Breast epithelium (tissue), 4 donors: Measurements from ENCODE around the gene FOLR3. TPM values are rescaled to one million over a fixed set of nuclear protein-coding genes. Genes with fewer than 3 reads are reported as not detected.

Source experiments
- DNase-seq, 2 donors: peaks; one replicate each; pipeline ENCODE4 v3.0.0-alpha.2; 2019; ENCODE audit warnings: low spot score in 2 of 2
- H3K27ac ChIP-seq, 2 donors: fragments of 200-600 bp; sonication (generic) in 1 of 2; one replicate each; pipeline ENCODE4 v1.5.1; 2016 to 2019; ENCODE audit warnings: mild to moderate bottlenecking in 1 of 2
- H3K27me3 ChIP-seq, 2 donors: fragments of 200-600 bp; sonication (generic) in 1 of 2; one replicate each; pipeline versions ENCODE4 v1.5.1 to v1.6.0; 2017 to 2019; ENCODE audit warnings: control low read depth in 1 of 2, mild to moderate bottlenecking in 1 of 2
- H3K36me3 ChIP-seq: fragments of 200-600 bp; one replicate; pipeline ENCODE4 v1.5.1; 2019
- H3K4me1 ChIP-seq, 2 donors: fragments of 200-600 bp; sonication (generic); one replicate each; pipeline ENCODE4 v1.5.1; 2016 to 2019; ENCODE audit warnings: control low read depth in 1 of 2
- H3K4me3 ChIP-seq, 3 donors: fragments of 200-600 bp; sonication (generic); 1 replicate in 2 of 3; 2 replicates in 1 of 3; pipeline ENCODE4 v1.5.1; 2016 to 2019; ENCODE audit warnings: mild to moderate bottlenecking in 3 of 3, moderate library complexity in 2 of 3
- H3K9me3 ChIP-seq, 2 donors: fragments of 200-600 bp; sonication (generic) in 1 of 2; one replicate each; pipeline ENCODE4 v1.5.1; 2016 to 2019; ENCODE audit warnings: control low read depth in 1 of 2
- CTCF ChIP-seq, 3 donors: fragments of 450-650 bp; IDR thresholded peaks; one replicate each; pipeline ENCODE4 v1.5.1; 2016 to 2017; ENCODE audit warnings: antibody characterized with exemption in 3 of 3, mild to moderate bottlenecking in 3 of 3, moderate library complexity in 3 of 3
- POLR2A ChIP-seq: fragments of 450-650 bp; IDR thresholded peaks from one replicate; pipeline ENCODE4 v1.6.1; 2016; ENCODE audit warnings: antibody characterized with exemption, mild to moderate bottlenecking, moderate library complexity
- POLR2AphosphoS5 ChIP-seq, 3 donors: sonication (generic); formaldehyde crosslinking; IDR thresholded peaks; one replicate each; pipeline ENCODE4 v1.6.1; 2017; ENCODE audit warnings: antibody characterized with exemption in 3 of 3
- intact Hi-C: fragments of 100-400 bp; cut with DNase I; formaldehyde crosslinking; loops from one replicate; pipeline ENCODE4 v1.15.1; 2023; ENCODE audit warnings: low total_unique reads
- total RNA-seq, 3 donors: library from RNA; depleted of rRNA; stranded (reverse); fragments of >200 nt; gene quantifications; one replicate each; pipeline ENCODE4 v1.1.0, GENCODE V29; 2016

The FOLR3 gene
- total RNA-seq, 3 donors from 2014 or later, result 0.48 TPM; not detected in 2

- Histone ChIP-seq H3K9me3 (no peaks in the 10 kb centered on the region), H3K27ac (no peak overlapping the region), H3K4me3 (no peak overlapping the region), H3K36me3 (no peaks in the 10 kb centered on the region), H3K27me3 (no peaks in the 10 kb centered on the region), H3K4me1 (peaks cover 0 to 6% of the 10 kb centered on the region in 2 donors)
- no peak for TF ChIP-seq CTCF (IDR thresholded peaks at IDR 0.05)
- TF ChIP-seq POLR2AphosphoS5 (IDR thresholded peaks at IDR 0.05), result no peak
- no peak for TF ChIP-seq POLR2A
- no peak for DNase-seq
- intact Hi-C loops, result no loop called here
Observed at GRCh38 chr11:72114570-72114969, 21.0 kb upstream of the FOLR3 start.

GRCh38 chr11:72116019-72116755, 19.3 kb upstream of the FOLR3 start:
- no peak for TF ChIP-seq POLR2A
- no peak for TF ChIP-seq POLR2AphosphoS5 (IDR thresholded peaks at IDR 0.05)
- no peak for TF ChIP-seq CTCF (IDR thresholded peaks at IDR 0.05)
- Histone ChIP-seq H3K4me3 (no peak overlapping the region), H3K36me3 (no peaks in the 10 kb centered on the region), H3K4me1 (peaks cover 0 to 6% of the 10 kb centered on the region in 2 donors), H3K27ac (no peak overlapping the region), H3K9me3 (no peaks in the 10 kb centered on the region), H3K27me3 (no peaks in the 10 kb centered on the region)
- intact Hi-C loops, result no loop called here
- DNase-seq, result no peak

- Histone ChIP-seq H3K4me1 (no peaks in the 10 kb centered on the region), H3K27ac (no peak overlapping the region), H3K36me3 (no peaks in the 10 kb centered on the region), H3K27me3 (no peaks in the 10 kb centered on the region), H3K9me3 (no peaks in the 10 kb centered on the region), H3K4me3 (no peak overlapping the region)
- intact Hi-C loops, result no loop called here
- TF ChIP-seq POLR2AphosphoS5 (IDR thresholded peaks at IDR 0.05) (no peak), POLR2A (no peak), CTCF (IDR thresholded peaks at IDR 0.05) (no peak)
- DNase-seq, result no peak
Observed at GRCh38 chr11:72119198-72119597, 16.3 kb upstream of the FOLR3 start.

- intact Hi-C loops, result no loop called here
- DNase-seq, result no peak
- H3K27me3 ChIP-seq, result no peaks in the 10 kb centered on the region
- no peaks in the 10 kb centered on the region for H3K9me3 ChIP-seq
- H3K36me3 ChIP-seq, result no peaks in the 10 kb centered on the region
- no peaks in the 10 kb centered on the region for H3K4me1 ChIP-seq
- H3K27ac ChIP-seq, result no peak overlapping the region
- no peak overlapping the region for H3K4me3 ChIP-seq
- TF ChIP-seq POLR2A (no peak), POLR2AphosphoS5 (IDR thresholded peaks at IDR 0.05) (no peak), CTCF (IDR thresholded peaks at IDR 0.05) (no peak)
Observed at GRCh38 chr11:72120930-72121329, 14.6 kb upstream of the FOLR3 start.

GRCh38 chr11:72122607-72123006, 12.9 kb upstream of the FOLR3 start:
- H3K4me1 ChIP-seq, result no peaks in the 10 kb centered on the region
- H3K27ac ChIP-seq, result no peak overlapping the region
- no peak for DNase-seq
- no peaks in the 10 kb centered on the region for H3K27me3 ChIP-seq
- intact Hi-C loops, result no loop called here
- no peak for TF ChIP-seq POLR2A
- TF ChIP-seq POLR2AphosphoS5 (IDR thresholded peaks at IDR 0.05), result no peak
- no peak for TF ChIP-seq CTCF (IDR thresholded peaks at IDR 0.05)
- H3K4me3 ChIP-seq, result no peak overlapping the region
- H3K9me3 ChIP-seq, result no peaks in the 10 kb centered on the region
- H3K36me3 ChIP-seq, result no peaks in the 10 kb centered on the region
